Mesenchymal stem cell (in vitro differentiated cells and primary cell): ENCODE measurements around the gene SNAI3.

Experiments
- DNase-seq: peaks from one replicate; pipeline ENCODE4 v3.0.0-alpha.2; 2013
- H2AFZ ChIP-seq: one replicate; pipeline ENCODE4 v1.6.1; 2013; ENCODE audit warnings: low read depth, mild to moderate bottlenecking, control low read depth, inconsistent platforms, low read length, moderate library complexity
- H2AK5ac ChIP-seq: 2 replicates; pipeline ENCODE4 v1.6.1; 2013; ENCODE audit warnings: low read length, moderate library complexity, mild to moderate bottlenecking, inconsistent platforms; ENCODE audit not compliant: severe bottlenecking
- H2BK120ac ChIP-seq: one replicate; pipeline ENCODE4 v1.6.1; 2013; ENCODE audit warnings: low read depth, mild to moderate bottlenecking, inconsistent platforms, low read length, moderate library complexity
- H2BK12ac ChIP-seq, 2 experiments: one replicate each; pipeline ENCODE4 v1.6.1; 2013; ENCODE audit warnings: inconsistent platforms in 2 of 2, low read length in 2 of 2, mild to moderate bottlenecking in 2 of 2, moderate library complexity in 2 of 2, control low read depth in 1 of 2
- H2BK15ac ChIP-seq: one replicate; pipeline ENCODE4 v1.6.1; 2013; ENCODE audit warnings: mild to moderate bottlenecking, low read depth, inconsistent platforms; ENCODE audit not compliant: poor library complexity, severe bottlenecking
- H2BK5ac ChIP-seq: 2 replicates; pipeline ENCODE4 v1.6.1; 2013; ENCODE audit warnings: low read depth, mild to moderate bottlenecking, low read length, control low read depth, inconsistent platforms; ENCODE audit not compliant: poor library complexity, severe bottlenecking
- H3K14ac ChIP-seq, 2 experiments: one replicate each; pipeline ENCODE4 v1.6.1; 2013; ENCODE audit warnings: inconsistent platforms in 2 of 2, low read length in 2 of 2, control low read depth in 1 of 2, mild to moderate bottlenecking in 1 of 2, moderate library complexity in 1 of 2
- H3K18ac ChIP-seq, 2 experiments: one replicate each; pipeline ENCODE4 v1.6.1; 2013; ENCODE audit warnings: inconsistent platforms in 2 of 2, low read length in 2 of 2, control low read depth in 1 of 2, low read depth in 1 of 2, mild to moderate bottlenecking in 1 of 2
- H3K23ac ChIP-seq, 2 experiments: one replicate each; pipeline ENCODE4 v1.6.1; 2013; ENCODE audit warnings: inconsistent platforms in 2 of 2, low read length in 2 of 2, mild to moderate bottlenecking in 2 of 2, moderate library complexity in 2 of 2, control low read depth in 1 of 2
- H3K27ac ChIP-seq: 2 replicates; pipeline ENCODE4 v1.5.1; 2013; ENCODE audit warnings: mild to moderate bottlenecking, moderate library complexity, low read length, control low read depth, inconsistent platforms; ENCODE audit not compliant: poor library complexity, severe bottlenecking
- H3K27me3 ChIP-seq, 2 experiments: 2 replicates each; pipeline versions ENCODE4 v1.6.1 to v1.7.0; 2013; ENCODE audit warnings: low read length in 2 of 2, mild to moderate bottlenecking in 2 of 2, moderate library complexity in 2 of 2, control low read depth in 1 of 2, inconsistent platforms in 1 of 2; ENCODE audit not compliant: control insufficient read depth in 1 of 2, insufficient read depth in 1 of 2
- H3K36me3 ChIP-seq, 2 experiments: 2 replicates each; pipeline versions ENCODE4 v1.6.1 to v1.7.0; 2013; ENCODE audit warnings: low read length in 2 of 2, control low read depth in 1 of 2, inconsistent platforms in 1 of 2, low read depth in 1 of 2, mild to moderate bottlenecking in 1 of 2; ENCODE audit not compliant: insufficient read depth in 2 of 2, control insufficient read depth in 1 of 2
- H3K4ac ChIP-seq, 2 experiments: one replicate each; pipeline ENCODE4 v1.6.1; 2013; ENCODE audit warnings: inconsistent platforms in 2 of 2, low read length in 2 of 2, mild to moderate bottlenecking in 2 of 2, moderate library complexity in 2 of 2, control low read depth in 1 of 2, low read depth in 1 of 2
- H3K4me1 ChIP-seq: 2 replicates; pipeline ENCODE4 v1.6.1; 2013; ENCODE audit warnings: low read depth, low read length, control low read depth; ENCODE audit not compliant: control insufficient read depth, insufficient read depth
- H3K4me2 ChIP-seq: 2 replicates; pipeline ENCODE4 v1.6.1; 2013; ENCODE audit warnings: low read length, mild to moderate bottlenecking, inconsistent platforms; ENCODE audit not compliant: poor library complexity, severe bottlenecking
- H3K4me3 ChIP-seq, 2 experiments: 2 replicates each; pipeline versions ENCODE4 v1.5.1 to v1.7.0; 2013; ENCODE audit warnings: low read length in 2 of 2, mild to moderate bottlenecking in 2 of 2, control low read depth in 1 of 2, low read depth in 1 of 2; ENCODE audit not compliant: insufficient read depth in 1 of 2
- H3K79me1 ChIP-seq: replicated peaks from 2 replicates; pipeline ENCODE4 v1.6.1; 2013; ENCODE audit warnings: mild to moderate bottlenecking, control low read depth, low read length, inconsistent platforms; ENCODE audit not compliant: poor library complexity, severe bottlenecking
- H3K9ac ChIP-seq: 2 replicates; pipeline ENCODE4 v1.7.0; 2013; ENCODE audit warnings: mild to moderate bottlenecking, low read length, moderate library complexity
- H3K9me3 ChIP-seq: 2 replicates; pipeline ENCODE4 v1.7.0; 2013; ENCODE audit warnings: mild to moderate bottlenecking, low read length; ENCODE audit not compliant: control insufficient read depth
- H4K8ac ChIP-seq: one replicate; pipeline ENCODE4 v1.6.1; 2013; ENCODE audit warnings: inconsistent platforms, mild to moderate bottlenecking, low read length, moderate library complexity
- H4K91ac ChIP-seq: one replicate; pipeline ENCODE4 v1.6.1; 2013; ENCODE audit warnings: mild to moderate bottlenecking, low read length, inconsistent platforms
- WGBS: methylation state at CpG from one replicate; pipeline ENCODE4 v1.1.7; 2013; ENCODE audit warnings: mixed read lengths; 5-methylcytosine and 5-hydroxymethylcytosine counted together

SNAI3 gene

DNA sequence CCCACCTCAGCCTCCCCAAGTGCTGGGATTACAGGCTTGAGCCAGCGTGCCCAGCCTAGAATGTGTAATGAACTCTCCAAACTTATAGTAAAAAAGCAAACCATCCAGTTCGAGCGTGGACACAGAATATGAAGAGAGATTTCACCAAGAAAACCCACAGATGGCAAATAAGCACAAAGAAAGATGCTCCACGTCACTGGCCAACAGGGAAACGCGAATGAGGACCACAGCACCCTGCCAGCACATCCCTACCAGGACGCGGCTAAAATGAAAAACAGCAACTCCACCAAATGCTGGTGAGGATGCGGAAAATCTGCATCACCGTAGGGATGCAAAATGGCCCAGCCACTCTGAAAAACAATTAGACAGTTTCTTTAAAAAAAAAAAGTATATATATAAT is 24.8 kb downstream of the SNAI3 start:
- Histone ChIP-seq H2AFZ (no peak overlapping the region), H3K27me3 (no peaks in the 10 kb centered on the region), H3K4me3 (peak overlapping the region in 1 of 2 experiments; percentile 92)

DNA sequence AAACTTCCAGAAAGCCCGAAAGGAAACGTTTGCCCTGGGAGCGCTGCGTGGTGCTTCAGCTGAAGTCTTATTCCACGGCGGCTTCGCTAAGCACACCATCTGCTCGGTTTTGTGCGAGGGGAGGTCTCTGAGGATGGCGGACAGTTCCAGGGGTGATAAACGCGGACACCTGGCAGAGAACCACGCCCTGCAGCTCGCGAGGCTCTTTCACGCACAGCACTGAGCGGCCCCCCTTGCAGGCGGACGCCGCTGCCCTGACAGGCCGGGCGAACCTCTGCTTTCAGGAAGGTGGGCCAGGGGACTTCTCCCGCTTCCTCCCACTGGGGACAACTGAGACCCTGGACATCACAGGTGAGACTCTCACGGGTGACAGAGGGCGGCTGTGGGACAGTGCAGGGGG is 27.1 kb downstream of the SNAI3 start:
- H4K8ac ChIP-seq: no peak overlapping the region
- no peak overlapping the region for H3K4me3 ChIP-seq
- H3K79me1 ChIP-seq: peaks cover 29% of the 10 kb centered on the region
- H3K4ac ChIP-seq: peak overlapping the region in 1 of 2 experiments; percentile 26
- no peak overlapping the region for H2BK5ac ChIP-seq
- H2BK12ac ChIP-seq: no peak overlapping the region
- no peak for DNase-seq
- no peak overlapping the region for H2BK120ac ChIP-seq
- no peaks in the 10 kb centered on the region for H3K9me3 ChIP-seq
- no peak overlapping the region for H3K9ac ChIP-seq
- H3K14ac ChIP-seq: peak overlapping the region in 1 of 2 experiments; percentile 31
- H4K91ac ChIP-seq: peak overlapping the region; percentile 23
- H3K27ac ChIP-seq: no peak overlapping the region
- no peak overlapping the region for H3K18ac ChIP-seq
- H3K4me1 ChIP-seq: peaks cover 32% of the 10 kb centered on the region
- no peak overlapping the region for H3K23ac ChIP-seq
- H3K36me3 ChIP-seq: peaks cover 44 to 51% of the 10 kb centered on the region in 2 experiments
- no peak overlapping the region for H2AFZ ChIP-seq
- H3K27me3 ChIP-seq: no peaks in the 10 kb centered on the region
- H2BK15ac ChIP-seq: no peak overlapping the region
- H3K4me2 ChIP-seq: no peak overlapping the region
- WGBS: 98% methylated on average over 23 of the region's 25 CpGs
- H2AK5ac ChIP-seq: no peak overlapping the region

More for the DNA sequence above, 24.8 kb downstream of the SNAI3 start:
- Histone ChIP-seq H3K23ac (no peak overlapping the region), H3K4ac (no peak overlapping the region), H3K79me1 (peaks cover 31% of the 10 kb centered on the region), H3K4me2 (no peak overlapping the region), H2BK12ac (no peak overlapping the region), H3K4me1 (peaks cover 17% of the 10 kb centered on the region), H3K9ac (no peak overlapping the region), H2BK120ac (no peak overlapping the region), H4K8ac (no peak overlapping the region), H3K36me3 (peaks cover 28 to 34% of the 10 kb centered on the region in 2 experiments), H3K27ac (no peak overlapping the region), H2BK5ac (no peak overlapping the region), H3K9me3 (no peaks in the 10 kb centered on the region), H4K91ac (no peak overlapping the region), H2AK5ac (no peak overlapping the region), H3K18ac (no peak overlapping the region), H3K14ac (no peak overlapping the region), H2BK15ac (no peak overlapping the region)
- 85% methylated on average over 8 of the region's 10 CpGs for WGBS
- DNase-seq: peak; percentile 39

GRCh38 chr16:88658714-88659113 is 27.6 kb downstream of the SNAI3 start:
- Histone ChIP-seq H2BK15ac (no peak overlapping the region), H2AK5ac (no peak overlapping the region), H3K79me1 (peaks cover 27% of the 10 kb centered on the region), H3K18ac (no peak overlapping the region), H2BK120ac (no peak overlapping the region), H3K4me2 (no peak overlapping the region), H3K36me3 (peaks cover 48 to 55% of the 10 kb centered on the region in 2 experiments), H3K9me3 (no peaks in the 10 kb centered on the region), H2BK12ac (no peak overlapping the region), H3K4me3 (no peak overlapping the region), H3K27me3 (no peaks in the 10 kb centered on the region), H2BK5ac (no peak overlapping the region), H3K27ac (no peak overlapping the region), H4K8ac (no peak overlapping the region), H3K23ac (no peak overlapping the region), H4K91ac (no peak overlapping the region), H3K14ac (no peak overlapping the region), H2AFZ (no peak overlapping the region), H3K4me1 (peaks cover 32% of the 10 kb centered on the region), H3K4ac (no peak overlapping the region), H3K9ac (no peak overlapping the region)
- no peak for DNase-seq
- WGBS: 96% methylated on average over 14 of the region's 15 CpGs

DNA sequence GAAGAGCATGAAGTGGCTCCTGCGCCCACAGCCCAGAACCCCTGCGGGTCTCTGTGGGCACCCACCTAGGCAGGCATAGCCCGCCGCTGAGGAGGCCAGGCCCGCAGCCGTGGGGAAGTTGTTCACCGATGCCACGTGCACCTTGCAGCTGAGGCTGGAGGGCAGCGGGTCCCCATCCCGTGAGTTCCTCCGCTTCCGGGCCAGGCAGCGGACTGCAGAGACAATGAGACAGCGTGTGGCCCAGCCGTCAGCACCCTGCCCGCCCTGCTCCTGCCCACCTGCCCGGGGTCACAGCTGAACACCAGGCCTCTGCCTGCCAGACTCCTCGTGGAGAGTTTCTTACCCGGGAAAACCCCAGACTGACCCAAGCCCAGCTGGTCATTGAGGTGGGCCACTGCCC is 28.9 kb downstream of the SNAI3 start:
- DNase-seq: no peak
- no peak overlapping the region for H3K9ac ChIP-seq

More for the DNA sequence above, 28.9 kb downstream of the SNAI3 start:
- Histone ChIP-seq H3K27me3 (no peaks in the 10 kb centered on the region), H2BK120ac (no peak overlapping the region), H3K14ac (no peak overlapping the region), H3K4me1 (peaks cover 30% of the 10 kb centered on the region), H2BK12ac (no peak overlapping the region), H3K27ac (no peak overlapping the region), H3K18ac (no peak overlapping the region), H3K4me2 (no peak overlapping the region), H2AFZ (no peak overlapping the region), H2BK15ac (no peak overlapping the region), H3K23ac (no peak overlapping the region), H3K4me3 (no peak overlapping the region), H2BK5ac (no peak overlapping the region), H4K8ac (peak overlapping the region; percentile 19), H2AK5ac (no peak overlapping the region), H4K91ac (no peak overlapping the region), H3K79me1 (peaks cover 21% of the 10 kb centered on the region), H3K4ac (no peak overlapping the region), H3K36me3 (peaks cover 54 to 68% of the 10 kb centered on the region in 2 experiments), H3K9me3 (no peaks in the 10 kb centered on the region)
- WGBS: 96% methylated on average over 19 of the region's 19 CpGs
